Upper lobe of left lung (tissue), 6 donors: ENCODE measurements around the gene KCNJ5. TPM values are rescaled to one million over a fixed set of nuclear protein-coding genes. Genes with fewer than 3 reads are reported as not detected.

Experiments used
- ATAC-seq, 2 donors: fragments of 200-7000 bp; cut with Tn5 transposase; one replicate each; pipeline ENCODE4 v1.9.1; 2022; ENCODE audit warnings: mild to moderate bottlenecking in 2 of 2, moderate library complexity in 2 of 2; ENCODE audit not compliant: low FRiP score in 2 of 2
- DNase-seq, 2 donors: peaks; one replicate each; pipeline ENCODE4 v3.0.0-alpha.2; 2019 to 2020
- H3K27ac ChIP-seq, 4 donors: fragments of 200-600 bp; sonication (generic); one replicate each; pipeline ENCODE4 v1.5.1; 2016 to 2019
- H3K27me3 ChIP-seq, 4 donors: fragments of 200-600 bp; sonication (generic); one replicate each; pipeline ENCODE4 v1.5.1; 2017 to 2019
- H3K36me3 ChIP-seq, 4 donors: fragments of 200-600 bp; sonication (generic); one replicate each; pipeline ENCODE4 v1.5.1; 2016 to 2019
- H3K4me1 ChIP-seq, 4 donors: fragments of 200-600 bp; sonication (generic); one replicate each; pipeline ENCODE4 v1.5.1; 2018 to 2019
- H3K4me3 ChIP-seq, 4 donors: fragments of 200-600 bp; sonication (generic); one replicate each; pipeline ENCODE4 v1.5.1; 2017 to 2019; ENCODE audit warnings: mild to moderate bottlenecking in 2 of 4, moderate library complexity in 1 of 4
- H3K9me3 ChIP-seq, 4 donors: fragments of 200-600 bp; sonication (generic); one replicate each; pipeline ENCODE4 v1.5.1; 2018 to 2019
- EP300 ChIP-seq, 4 donors: sonication (generic); formaldehyde crosslinking; IDR thresholded peaks; one replicate each; pipeline ENCODE4 v1.5.1; 2017; ENCODE audit warnings: antibody characterized with exemption in 4 of 4, control low read depth in 2 of 4
- POLR2A ChIP-seq, 4 donors: fragments of 450-650 bp; IDR thresholded peaks; one replicate each; pipeline ENCODE4 v1.5.1; 2016 to 2017; ENCODE audit warnings: antibody characterized with exemption in 4 of 4, mild to moderate bottlenecking in 2 of 4
- POLR2AphosphoS5 ChIP-seq, 2 donors: sonication (generic); formaldehyde crosslinking; IDR thresholded peaks; one replicate each; pipeline ENCODE4 v1.5.1; 2017; ENCODE audit warnings: antibody characterized with exemption in 2 of 2
- WGBS, 2 donors: methylation state at CpG; one replicate each; pipeline ENCODE4 v1.1.5; 2017 to 2018; 5-methylcytosine and 5-hydroxymethylcytosine counted together
- total RNA-seq, 6 donors: library from RNA; depleted of rRNA in 4 of 6; stranded (reverse); fragments of >200 nt in 4 of 6; gene quantifications; one replicate each; pipeline versions ENCODE4 v1.1.0 to v1.2.1, GENCODE V29; 2016 to 2021
- TF ChIP-seq, protein P1 (sequence below), 6 experiments: fragments of 450-650 bp in 4 of 6; fragments of 200-600 bp in 2 of 6; sonication (generic) in 2 of 6; IDR thresholded peaks; one replicate each; pipeline ENCODE4 v1.5.1; 2016 to 2019; ENCODE audit warnings: antibody characterized with exemption in 6 of 6
- donor health status: DM: no; HTN: no; CAD: no; lungs with moderate emphysema.
- donor health status: DM: no; HTN: yes; CAD: no; lungs with severe emphysema.

The KCNJ5 gene
- total RNA-seq, 6 donors from 2014 or later = 1.5 to 7.5 (median 4.9) TPM

DNA sequence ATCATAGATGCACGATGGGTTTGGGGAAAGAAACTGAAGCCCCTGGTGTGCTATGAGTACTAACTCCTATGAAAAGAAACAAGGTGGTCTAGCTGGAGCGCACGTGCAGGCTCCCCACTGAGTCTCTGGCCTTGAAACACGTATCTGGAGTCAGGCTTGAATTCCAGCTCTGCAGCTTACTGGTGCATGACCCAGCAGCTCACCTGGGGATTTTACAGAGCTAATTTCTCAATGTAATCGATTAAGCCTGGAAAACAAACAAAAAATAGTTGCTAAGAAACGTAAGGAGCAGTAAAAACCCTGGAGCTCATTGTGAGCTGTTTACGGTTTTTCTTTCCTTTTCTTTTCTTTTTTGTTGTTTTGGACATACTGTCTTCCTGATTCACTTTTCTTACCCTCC is 36.3 kb upstream of the KCNJ5 start:
- H3K36me3 ChIP-seq = no peaks in the 10 kb centered on the region
- H3K4me1 ChIP-seq = peaks cover 4 to 5% (median 5%) of the 10 kb centered on the region in 4 donors
- no peak overlapping the region for H3K4me3 ChIP-seq
- H3K27me3 ChIP-seq = no peaks in the 10 kb centered on the region
- TF ChIP-seq POLR2A (IDR thresholded peaks at IDR 0.05) (no peak), EP300 (IDR thresholded peaks at IDR 0.05) (no peak), POLR2AphosphoS5 (IDR thresholded peaks at IDR 0.05) (no peak)
- TF ChIP-seq, protein P1, sequence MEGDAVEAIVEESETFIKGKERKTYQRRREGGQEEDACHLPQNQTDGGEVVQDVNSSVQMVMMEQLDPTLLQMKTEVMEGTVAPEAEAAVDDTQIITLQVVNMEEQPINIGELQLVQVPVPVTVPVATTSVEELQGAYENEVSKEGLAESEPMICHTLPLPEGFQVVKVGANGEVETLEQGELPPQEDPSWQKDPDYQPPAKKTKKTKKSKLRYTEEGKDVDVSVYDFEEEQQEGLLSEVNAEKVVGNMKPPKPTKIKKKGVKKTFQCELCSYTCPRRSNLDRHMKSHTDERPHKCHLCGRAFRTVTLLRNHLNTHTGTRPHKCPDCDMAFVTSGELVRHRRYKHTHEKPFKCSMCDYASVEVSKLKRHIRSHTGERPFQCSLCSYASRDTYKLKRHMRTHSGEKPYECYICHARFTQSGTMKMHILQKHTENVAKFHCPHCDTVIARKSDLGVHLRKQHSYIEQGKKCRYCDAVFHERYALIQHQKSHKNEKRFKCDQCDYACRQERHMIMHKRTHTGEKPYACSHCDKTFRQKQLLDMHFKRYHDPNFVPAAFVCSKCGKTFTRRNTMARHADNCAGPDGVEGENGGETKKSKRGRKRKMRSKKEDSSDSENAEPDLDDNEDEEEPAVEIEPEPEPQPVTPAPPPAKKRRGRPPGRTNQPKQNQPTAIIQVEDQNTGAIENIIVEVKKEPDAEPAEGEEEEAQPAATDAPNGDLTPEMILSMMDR (IDR thresholded peaks at IDR 0.05) = no peak
- no peaks in the 10 kb centered on the region for H3K9me3 ChIP-seq
- DNase-seq = no peak
- 88 to 89% methylated on average over 7 of the region's 7 CpGs for WGBS, 2 donors
- ATAC-seq = no peak
- no peak overlapping the region for H3K27ac ChIP-seq

DNA sequence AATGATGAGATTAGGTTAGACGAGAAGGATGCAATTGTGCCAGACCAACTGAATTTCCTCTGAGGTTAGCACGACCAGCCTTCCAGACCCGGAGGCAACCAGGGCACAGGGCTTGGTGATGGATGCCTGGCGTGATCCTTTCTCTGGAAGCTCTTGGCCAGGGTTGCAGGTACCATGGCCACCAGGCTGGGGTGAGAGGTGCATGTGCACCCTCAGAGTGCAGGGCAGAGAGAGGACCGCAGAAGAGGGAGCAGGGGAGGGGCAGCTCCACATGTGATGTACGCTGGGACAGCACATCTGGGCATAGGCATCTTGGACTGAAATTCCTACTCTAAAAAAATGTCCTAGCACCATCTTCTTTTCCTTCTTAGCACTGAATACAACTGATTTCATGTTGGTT is 34.9 kb upstream of the KCNJ5 start:
- TF ChIP-seq POLR2AphosphoS5 (IDR thresholded peaks at IDR 0.05) (no peak), POLR2A (IDR thresholded peaks at IDR 0.05) (no peak), EP300 (IDR thresholded peaks at IDR 0.05) (no peak)
- TF ChIP-seq, protein P1 (IDR thresholded peaks at IDR 0.05) = no peak
- Histone ChIP-seq H3K27me3 (no peaks in the 10 kb centered on the region), H3K4me3 (no peak overlapping the region), H3K9me3 (no peaks in the 10 kb centered on the region), H3K4me1 (peaks cover 7 to 10% (median 9%) of the 10 kb centered on the region in 4 donors), H3K36me3 (no peaks in the 10 kb centered on the region), H3K27ac (no peak overlapping the region)
- 90 to 91% methylated on average over 6 of the region's 6 CpGs for WGBS, 2 donors
- no peak for DNase-seq
- ATAC-seq = no peak

DNA sequence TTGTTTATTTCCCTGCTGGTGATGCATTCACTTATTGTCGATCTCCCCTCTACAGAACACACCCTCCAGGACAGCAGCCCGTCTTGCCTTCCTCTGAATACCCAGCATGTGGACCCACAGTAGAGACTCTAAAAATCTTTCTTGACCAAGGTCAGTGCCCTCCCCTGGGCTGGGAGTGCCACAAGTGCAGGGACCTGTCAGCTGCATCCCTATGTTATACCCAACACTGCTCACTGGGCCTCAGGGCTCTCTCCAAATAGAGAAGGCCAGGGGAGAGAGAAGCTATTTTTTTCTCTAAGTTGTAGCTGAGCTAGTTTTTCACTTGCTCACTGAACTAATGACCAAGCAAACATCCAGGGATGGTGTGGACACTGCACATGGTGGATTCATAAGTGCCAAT is 33.8 kb upstream of the KCNJ5 start:
- WGBS, 2 donors = 84 to 85% methylated on average over 2 of the region's 2 CpGs
- Histone ChIP-seq H3K4me1 (peaks cover 7 to 10% (median 9%) of the 10 kb centered on the region in 4 donors), H3K27ac (no peak overlapping the region), H3K36me3 (no peaks in the 10 kb centered on the region), H3K27me3 (no peaks in the 10 kb centered on the region), H3K4me3 (no peak overlapping the region), H3K9me3 (no peaks in the 10 kb centered on the region)
- TF ChIP-seq EP300 (IDR thresholded peaks at IDR 0.05) (no peak), POLR2A (IDR thresholded peaks at IDR 0.05) (no peak), POLR2AphosphoS5 (IDR thresholded peaks at IDR 0.05) (no peak)
- TF ChIP-seq, protein P1 (IDR thresholded peaks at IDR 0.05) = no peak
- ATAC-seq = no peak
- no peak for DNase-seq

DNA sequence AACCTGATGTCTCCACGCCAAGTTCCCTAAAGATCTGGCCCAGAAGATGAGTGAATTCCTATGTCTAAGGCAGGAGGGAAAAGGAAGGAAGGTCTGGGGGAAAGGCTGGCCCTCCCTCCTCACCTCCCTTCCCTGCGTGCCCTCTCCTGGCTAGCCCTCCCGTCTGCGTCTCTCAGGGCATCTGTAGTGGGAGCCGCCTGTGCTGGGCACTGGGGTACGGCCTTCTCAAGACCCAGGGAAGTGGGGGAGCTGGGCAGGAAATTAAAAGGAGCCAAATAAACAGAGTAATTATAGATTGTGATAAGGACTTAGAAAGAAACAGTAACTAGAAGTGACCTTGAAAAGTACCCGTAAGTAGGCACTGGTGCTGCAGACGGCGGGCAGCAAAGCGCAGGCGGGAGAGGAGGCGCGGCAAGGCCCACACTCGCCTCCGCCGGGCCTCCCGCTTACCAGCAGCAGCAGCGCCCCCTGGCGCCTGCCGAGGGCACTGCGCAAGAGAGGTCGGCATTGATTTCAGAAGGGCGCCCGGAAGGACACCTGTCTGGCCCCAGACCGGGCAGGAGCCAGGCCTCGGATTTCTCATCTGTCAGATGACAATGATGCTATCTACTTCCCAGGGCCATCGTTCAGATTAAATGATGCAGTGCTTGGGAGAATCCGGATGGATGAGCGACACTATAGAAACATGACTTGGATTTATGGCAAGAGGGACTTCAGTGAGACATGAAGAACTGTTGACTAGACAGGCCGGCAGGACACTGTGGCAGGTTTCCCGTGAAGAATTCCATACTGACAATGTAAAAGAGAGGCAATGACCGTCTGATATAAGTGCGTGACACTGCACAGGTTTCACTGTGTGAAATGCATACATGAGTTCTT is 31.4 kb upstream of the KCNJ5 start:
- TF ChIP-seq POLR2A (IDR thresholded peaks at IDR 0.05) (no peak), EP300 (IDR thresholded peaks at IDR 0.05) (no peak), POLR2AphosphoS5 (IDR thresholded peaks at IDR 0.05) (no peak)
- TF ChIP-seq, protein P1 (IDR thresholded peaks at IDR 0.05) = peak; percentile 76 to 95 (median 91)
- no peaks in the 10 kb centered on the region for H3K36me3 ChIP-seq
- no peaks in the 10 kb centered on the region for H3K27me3 ChIP-seq
- WGBS, 2 donors = 29 to 31% methylated on average over 27 to 31 of the region's 33 CpGs
- ATAC-seq (peak; percentile 82 to 87), DNase-seq (peak; percentile 80 to 97)
- peaks cover 7 to 10% (median 9%) of the 10 kb centered on the region in 4 donors for H3K4me1 ChIP-seq
- H3K27ac ChIP-seq = no peak overlapping the region
- no peaks in the 10 kb centered on the region for H3K9me3 ChIP-seq
- no peak overlapping the region for H3K4me3 ChIP-seq
